ENCODE data around the gene SLC19A2. TPM values are rescaled to one million over a fixed set of nuclear protein-coding genes. Genes with fewer than 3 reads are reported as not detected.
A peak's percentile ranks its signal among the peaks of the same experiment; 100 is the strongest.

The SLC19A2 gene
- total RNA-seq, 4 donors from 2014 or later: 19.0 to 38.8 (median 20.6) TPM

DNA sequence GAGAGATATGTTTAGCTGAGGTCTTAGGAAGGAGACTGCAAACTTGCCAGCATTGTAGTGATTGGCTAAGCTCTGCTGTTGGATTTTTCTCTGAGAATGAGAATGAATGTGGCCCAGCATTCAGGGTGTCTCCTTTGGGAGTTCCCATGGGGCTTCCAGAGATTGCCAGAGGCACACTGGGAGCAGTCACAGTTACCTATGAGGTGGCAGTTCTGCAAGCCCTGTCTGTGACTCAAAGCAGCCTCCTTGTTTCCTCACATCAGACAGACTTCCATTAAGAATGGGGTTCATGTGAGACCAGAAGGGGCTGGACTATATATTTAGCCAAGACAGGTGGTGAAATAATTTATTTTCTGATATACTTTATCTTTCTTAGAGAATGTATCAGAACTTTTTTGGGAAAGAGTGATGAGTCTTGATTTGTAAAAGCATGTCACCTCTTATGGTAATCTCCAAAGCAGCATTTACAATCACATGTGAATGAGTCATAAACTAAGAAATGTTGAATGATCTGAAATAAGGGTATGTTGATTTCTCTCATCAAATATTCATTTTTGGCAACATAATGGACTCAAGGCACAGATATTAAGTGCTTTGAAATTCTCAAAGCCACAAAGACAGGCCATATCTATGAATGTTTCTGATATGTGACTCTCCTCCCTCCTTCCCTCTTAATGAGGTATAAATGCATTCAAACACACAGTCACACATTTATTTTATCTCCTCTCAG is 9.5 kb upstream of the SLC19A2 start:
- H3K27me3 ChIP-seq: no peaks in the 10 kb centered on the region
- intact Hi-C loops (cut with DNase I): no loop called here
- no peak overlapping the region for H3K27ac ChIP-seq (replicated peaks in 1 of 4)
- TF ChIP-seq, protein P1, sequence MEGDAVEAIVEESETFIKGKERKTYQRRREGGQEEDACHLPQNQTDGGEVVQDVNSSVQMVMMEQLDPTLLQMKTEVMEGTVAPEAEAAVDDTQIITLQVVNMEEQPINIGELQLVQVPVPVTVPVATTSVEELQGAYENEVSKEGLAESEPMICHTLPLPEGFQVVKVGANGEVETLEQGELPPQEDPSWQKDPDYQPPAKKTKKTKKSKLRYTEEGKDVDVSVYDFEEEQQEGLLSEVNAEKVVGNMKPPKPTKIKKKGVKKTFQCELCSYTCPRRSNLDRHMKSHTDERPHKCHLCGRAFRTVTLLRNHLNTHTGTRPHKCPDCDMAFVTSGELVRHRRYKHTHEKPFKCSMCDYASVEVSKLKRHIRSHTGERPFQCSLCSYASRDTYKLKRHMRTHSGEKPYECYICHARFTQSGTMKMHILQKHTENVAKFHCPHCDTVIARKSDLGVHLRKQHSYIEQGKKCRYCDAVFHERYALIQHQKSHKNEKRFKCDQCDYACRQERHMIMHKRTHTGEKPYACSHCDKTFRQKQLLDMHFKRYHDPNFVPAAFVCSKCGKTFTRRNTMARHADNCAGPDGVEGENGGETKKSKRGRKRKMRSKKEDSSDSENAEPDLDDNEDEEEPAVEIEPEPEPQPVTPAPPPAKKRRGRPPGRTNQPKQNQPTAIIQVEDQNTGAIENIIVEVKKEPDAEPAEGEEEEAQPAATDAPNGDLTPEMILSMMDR (IDR thresholded peaks at IDR 0.05): no peak
- TF ChIP-seq POLR2AphosphoS5 (IDR thresholded peaks at IDR 0.05) (no peak), EP300 (IDR thresholded peaks at IDR 0.05) (no peak), POLR2A (IDR thresholded peaks at IDR 0.05; ENCODE audit: low read depth) (no peak)
- no peaks in the 10 kb centered on the region for H3K9me3 ChIP-seq
- no peak for DNase-seq (ENCODE audit: extremely low spot score)
- no peaks in the 10 kb centered on the region for H3K36me3 ChIP-seq
- no peak overlapping the region for H3K4me3 ChIP-seq
- H3K4me1 ChIP-seq: no peaks in the 10 kb centered on the region

DNA sequence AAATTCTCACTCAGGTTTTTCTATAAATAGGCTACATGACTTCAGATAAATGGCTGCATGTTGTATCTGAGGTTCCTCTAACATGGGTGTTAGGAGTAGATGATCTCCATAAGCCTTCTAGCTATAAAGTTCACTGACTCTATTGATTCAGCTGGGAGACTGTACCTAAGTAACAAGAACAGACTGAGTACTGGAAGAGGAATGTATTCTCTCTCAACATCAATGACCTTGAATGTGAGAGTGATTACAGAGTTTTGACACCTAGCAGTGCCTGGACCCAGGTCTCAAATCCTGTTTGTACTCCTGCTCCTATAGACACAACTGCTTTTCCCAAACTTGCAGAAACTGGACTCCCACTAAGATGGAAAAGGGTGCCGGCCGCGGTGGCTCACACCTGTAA is 8.6 kb upstream of the SLC19A2 start:
- no peak for DNase-seq (ENCODE audit: extremely low spot score)
- H3K4me3 ChIP-seq: no peak overlapping the region
- whole genome bisulfite sequencing: 96% methylated on average over 3 of the region's 3 CpGs
- no peaks in the 10 kb centered on the region for H3K4me1 ChIP-seq
- H3K27me3 ChIP-seq: no peaks in the 10 kb centered on the region
- no peaks in the 10 kb centered on the region for H3K36me3 ChIP-seq
- no peaks in the 10 kb centered on the region for H3K9me3 ChIP-seq
- intact Hi-C loops (cut with DNase I): no loop called here
- TF ChIP-seq EP300 (IDR thresholded peaks at IDR 0.05) (no peak), POLR2AphosphoS5 (IDR thresholded peaks at IDR 0.05) (no peak), POLR2A (IDR thresholded peaks at IDR 0.05; ENCODE audit: low read depth) (no peak)
- TF ChIP-seq, protein P1 (IDR thresholded peaks at IDR 0.05): no peak
- no peak overlapping the region for H3K27ac ChIP-seq (replicated peaks in 1 of 4)

DNA sequence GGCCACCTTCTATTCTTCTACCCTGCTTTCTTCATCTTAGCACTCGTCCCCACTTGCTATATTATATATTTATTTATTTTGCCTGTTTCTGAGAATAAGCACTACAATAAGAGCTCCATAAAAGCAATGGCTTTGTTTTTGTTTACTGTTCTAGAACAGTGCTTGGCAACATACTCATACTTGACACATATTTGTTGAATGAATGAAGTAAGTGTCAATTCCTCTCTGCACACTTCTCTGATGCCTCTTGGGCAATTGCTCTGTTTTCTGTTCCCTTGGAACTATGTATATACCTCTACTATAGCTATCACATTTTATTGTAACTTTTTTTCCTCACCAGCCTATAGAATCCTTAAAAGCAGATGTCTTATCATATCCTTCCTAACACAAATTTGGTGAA is 7.5 kb upstream of the SLC19A2 start:
- Histone ChIP-seq H3K36me3 (no peaks in the 10 kb centered on the region), H3K4me3 (no peak overlapping the region), H3K9me3 (no peaks in the 10 kb centered on the region), H3K27ac (replicated peaks in 1 of 4) (no peak overlapping the region), H3K4me1 (peaks cover 0 to 1% (median 0%) of the 10 kb centered on the region in 4 donors), H3K27me3 (no peaks in the 10 kb centered on the region)
- WGBS: 93% methylated on average over 1 of the region's 1 CpG
- no peak for TF ChIP-seq POLR2AphosphoS5 (IDR thresholded peaks at IDR 0.05)
- no peak for TF ChIP-seq POLR2A (IDR thresholded peaks at IDR 0.05; ENCODE audit: low read depth)
- TF ChIP-seq, protein P1 (IDR thresholded peaks at IDR 0.05): no peak
- intact Hi-C loops (cut with DNase I): no loop called here
- DNase-seq (ENCODE audit: extremely low spot score): no peak

DNA sequence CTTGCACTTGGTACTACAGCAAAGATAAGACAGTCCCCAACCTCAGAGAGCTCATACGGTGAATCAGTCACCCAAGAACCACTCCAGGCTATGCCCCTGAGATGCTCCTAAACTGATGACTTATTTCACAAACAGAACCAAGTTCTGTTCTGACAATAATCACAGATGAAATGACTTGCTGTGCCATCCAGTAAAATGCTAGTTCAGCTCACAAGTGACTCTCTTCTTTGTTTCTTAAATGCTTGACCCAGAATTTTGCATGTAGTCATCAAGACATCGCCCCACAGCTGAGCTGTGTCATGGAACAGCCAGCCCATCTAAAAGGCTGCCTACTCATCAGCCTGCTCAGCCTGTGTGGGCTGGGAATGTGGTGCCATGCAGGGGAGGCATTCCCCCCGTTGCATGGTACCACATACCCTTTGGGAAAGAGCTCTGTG is 6.1 kb upstream of the SLC19A2 start:
- Histone ChIP-seq H3K9me3 (no peaks in the 10 kb centered on the region), H3K4me1 (peaks cover 5 to 15% (median 10%) of the 10 kb centered on the region in 4 donors), H3K27me3 (no peaks in the 10 kb centered on the region), H3K4me3 (no peak overlapping the region), H3K36me3 (no peaks in the 10 kb centered on the region), H3K27ac (replicated peaks in 1 of 4) (no peak overlapping the region)
- no peak for DNase-seq (ENCODE audit: extremely low spot score)
- 77% methylated on average over 3 of the region's 3 CpGs for WGBS
- no peak for TF ChIP-seq POLR2AphosphoS5 (IDR thresholded peaks at IDR 0.05)
- no peak for TF ChIP-seq POLR2A (IDR thresholded peaks at IDR 0.05; ENCODE audit: low read depth)
- no peak for TF ChIP-seq EP300 (IDR thresholded peaks at IDR 0.05)
- intact Hi-C loops (cut with DNase I): no loop called here

DNA sequence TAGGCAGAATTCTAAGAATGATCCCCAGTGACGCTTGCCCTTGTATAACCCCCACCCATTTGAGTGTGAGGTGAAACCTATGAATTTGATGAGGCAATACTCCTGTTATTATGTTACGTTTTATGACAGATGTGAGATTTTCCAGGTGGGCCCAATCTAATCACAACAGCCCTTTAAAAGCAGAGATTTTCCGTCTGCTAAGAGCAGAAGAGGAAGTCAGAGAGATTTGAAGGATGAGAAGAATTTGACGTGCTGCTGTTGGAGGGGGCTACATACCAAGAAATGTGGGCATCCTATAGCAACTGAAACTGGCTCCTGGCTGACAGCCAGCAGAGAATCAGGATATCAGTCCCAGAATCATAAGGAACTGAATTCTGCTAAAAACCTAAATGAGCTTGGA is 2.4 kb upstream of the SLC19A2 start:
- no peak for DNase-seq (ENCODE audit: extremely low spot score)
- Histone ChIP-seq H3K4me3 (no peak overlapping the region), H3K9me3 (no peaks in the 10 kb centered on the region), H3K27ac (replicated peaks in 1 of 4) (peak overlapping the region in 1 of 4 donors; percentile 99), H3K4me1 (peaks cover 9 to 41% (median 36%) of the 10 kb centered on the region in 4 donors), H3K36me3 (no peaks in the 10 kb centered on the region), H3K27me3 (no peaks in the 10 kb centered on the region)
- intact Hi-C loops (cut with DNase I): loop anchor here (10.0 kb wide), 1 partner anchor 383 kb away; the partner anchor contains the start of gene ATP1B1
- TF ChIP-seq POLR2AphosphoS5 (IDR thresholded peaks at IDR 0.05): no peak
- TF ChIP-seq POLR2A (IDR thresholded peaks at IDR 0.05; ENCODE audit: low read depth): no peak
- TF ChIP-seq EP300 (IDR thresholded peaks at IDR 0.05): no peak
- TF ChIP-seq, protein P1 (IDR thresholded peaks at IDR 0.05): no peak
- WGBS: 76% methylated on average over 4 of the region's 4 CpGs
